SU-DHL-6 (cell line): ENCODE data around the gene CYCS.
A peak's percentile ranks its signal among the peaks of the same experiment; 100 is the strongest.

Source experiments
- H2AFZ ChIP-seq: fragments of 200-600 bp; sonication (generic); 2 replicates; pipeline ENCODE4 v1.6.1; 2014; ENCODE audit warnings: low read depth, mild to moderate bottlenecking, moderate library complexity, mixed read lengths, antibody characterized with exemption, low read length; ENCODE audit not compliant: severe bottlenecking
- H3F3A ChIP-seq: fragments of 200-600 bp; shearing (Covaris generic); 2 replicates; pipeline ENCODE4 v1.6.0; 2016; ENCODE audit warnings: antibody characterized with exemption, mild to moderate bottlenecking; ENCODE audit not compliant: insufficient read depth
- H3K27ac ChIP-seq: fragments of 200-600 bp; sonication (generic); 2 replicates; pipeline ENCODE4 v1.5.1; 2016; ENCODE audit warnings: low read depth, mild to moderate bottlenecking, low read length, moderate library complexity, mixed read lengths
- H3K27me3 ChIP-seq: fragments of 200-600 bp; sonication (generic), shearing (Covaris generic); 2 replicates; pipeline ENCODE4 v1.6.0; 2014; ENCODE audit warnings: mild to moderate bottlenecking, low read length
- H3K36me3 ChIP-seq: fragments of 200-600 bp; sonication (generic); 2 replicates; pipeline ENCODE4 v1.6.1; 2014; ENCODE audit warnings: mild to moderate bottlenecking, low read length, mixed read lengths
- H3K4me2 ChIP-seq: fragments of 300-600, 200-600 bp; shearing (Covaris generic), sonication (generic); 2 replicates; pipeline ENCODE4 v1.6.0; 2014; ENCODE audit warnings: low read length, low read depth, mild to moderate bottlenecking; ENCODE audit not compliant: poor library complexity, severe bottlenecking
- H3K4me3 ChIP-seq: fragments of 200-600 bp; sonication (generic); 2 replicates; pipeline ENCODE4 v1.5.1; 2014; ENCODE audit warnings: antibody characterized with exemption, low read length, mild to moderate bottlenecking, mixed read lengths; ENCODE audit not compliant: insufficient read depth, poor library complexity, severe bottlenecking
- H3K79me2 ChIP-seq: fragments of 200-600 bp; sonication (generic); 2 replicates; pipeline ENCODE4 v1.6.1; 2014; ENCODE audit warnings: mild to moderate bottlenecking, low read length, moderate library complexity; ENCODE audit not compliant: insufficient read depth
- H3K9ac ChIP-seq: fragments of 200-600 bp; sonication (generic); 2 replicates; pipeline ENCODE4 v1.7.0; 2014; ENCODE audit warnings: mild to moderate bottlenecking, low read length
- H3K9me2 ChIP-seq: fragments of 200-600 bp; sonication (generic); replicated peaks from 2 replicates; pipeline ENCODE4 v1.6.1; 2014; ENCODE audit warnings: low read length; ENCODE audit not compliant: insufficient read depth
- H3K9me3 ChIP-seq: fragments of 200-600 bp; sonication (generic); 2 replicates; pipeline ENCODE4 v1.6.1; 2014; ENCODE audit warnings: low read length, mixed read lengths; ENCODE audit not compliant: insufficient read depth
- H4K20me1 ChIP-seq: fragments of 200-600 bp; sonication (generic); 2 replicates; pipeline ENCODE4 v1.6.1; 2014; ENCODE audit warnings: low read depth, mild to moderate bottlenecking, antibody characterized with exemption, low read length, moderate library complexity, mixed read lengths
- EZH2phosphoT487 ChIP-seq: fragments of 200-600 bp; sonication (generic), shearing (Covaris generic); conservative IDR thresholded peaks from 2 replicates; pipeline ENCODE4 v1.6.1; 2018; ENCODE audit warnings: mild to moderate bottlenecking, antibody characterized with exemption, low read length, moderate library complexity, mixed read lengths
- TF ChIP-seq, protein P1 (sequence below): fragments of 200-600 bp; sonication (generic); IDR thresholded peaks from one replicate; pipeline ENCODE4 v1.5.1; 2017; ENCODE audit warnings: antibody characterized with exemption, mild to moderate bottlenecking, low read length, moderate library complexity; ENCODE audit not compliant: insufficient read depth, poor library complexity, severe bottlenecking

Gene CYCS

GRCh38 chr7:25125137-25125946 lies at the start of gene CYCS:
CYCS (minus strand) TSS chr7:25125260; CDS start chr7:25124119, 1,141 bp downstream.
- Histone ChIP-seq H3K27ac (peak within 1 kb of the TSS; percentile 61), H3K9ac (peak within 1 kb of the TSS; percentile 90), H3K4me2 (peak within 1 kb of the TSS; percentile 84), H2AFZ (peak within 1 kb of the TSS; percentile 94), H4K20me1 (peaks cover 8% of the 10 kb centered on the region; the same call in 1 of the 2 replicates), H3K27me3 (no peaks in the 10 kb centered on the region), H3K9me3 (no peaks in the 10 kb centered on the region), H3K4me3 (peak within 1 kb of the TSS; percentile 90), H3F3A (peaks cover 8% of the 10 kb centered on the region; the same call in 1 of the 2 replicates), H3K79me2 (peaks cover 44% of the 10 kb centered on the region), H3K9me2 (no peaks in the 10 kb centered on the region), H3K36me3 (peaks cover 29% of the 10 kb centered on the region)
- TF ChIP-seq EZH2phosphoT487, result no peak
- TF ChIP-seq, protein P1, sequence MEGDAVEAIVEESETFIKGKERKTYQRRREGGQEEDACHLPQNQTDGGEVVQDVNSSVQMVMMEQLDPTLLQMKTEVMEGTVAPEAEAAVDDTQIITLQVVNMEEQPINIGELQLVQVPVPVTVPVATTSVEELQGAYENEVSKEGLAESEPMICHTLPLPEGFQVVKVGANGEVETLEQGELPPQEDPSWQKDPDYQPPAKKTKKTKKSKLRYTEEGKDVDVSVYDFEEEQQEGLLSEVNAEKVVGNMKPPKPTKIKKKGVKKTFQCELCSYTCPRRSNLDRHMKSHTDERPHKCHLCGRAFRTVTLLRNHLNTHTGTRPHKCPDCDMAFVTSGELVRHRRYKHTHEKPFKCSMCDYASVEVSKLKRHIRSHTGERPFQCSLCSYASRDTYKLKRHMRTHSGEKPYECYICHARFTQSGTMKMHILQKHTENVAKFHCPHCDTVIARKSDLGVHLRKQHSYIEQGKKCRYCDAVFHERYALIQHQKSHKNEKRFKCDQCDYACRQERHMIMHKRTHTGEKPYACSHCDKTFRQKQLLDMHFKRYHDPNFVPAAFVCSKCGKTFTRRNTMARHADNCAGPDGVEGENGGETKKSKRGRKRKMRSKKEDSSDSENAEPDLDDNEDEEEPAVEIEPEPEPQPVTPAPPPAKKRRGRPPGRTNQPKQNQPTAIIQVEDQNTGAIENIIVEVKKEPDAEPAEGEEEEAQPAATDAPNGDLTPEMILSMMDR, result no peak

DNA sequence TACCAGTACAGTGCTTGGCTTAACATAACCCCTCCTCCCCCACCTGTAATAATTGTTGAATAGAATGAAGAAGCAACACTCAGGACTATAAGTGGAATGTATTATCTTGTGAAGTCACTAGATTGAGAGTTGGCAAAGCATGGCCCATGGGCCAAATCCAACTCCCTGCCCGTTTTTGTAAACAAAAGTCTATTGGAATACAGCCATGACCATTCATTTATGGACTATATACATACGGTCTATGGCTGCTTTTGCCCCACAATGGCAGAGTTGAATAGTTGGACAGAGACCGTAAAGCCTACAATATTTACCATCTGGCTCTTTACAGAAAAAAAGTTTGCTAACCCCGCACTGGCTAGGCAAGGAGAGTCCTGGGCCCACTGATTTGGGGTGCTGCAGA lies 48.1 kb upstream of the CYCS start:
- Histone ChIP-seq H3K4me2 (no peak overlapping the region), H2AFZ (no peak overlapping the region), H3K9me3 (no peaks in the 10 kb centered on the region), H3K27me3 (no peaks in the 10 kb centered on the region), H3K27ac (no peak overlapping the region), H3K9ac (no peak overlapping the region), H3K9me2 (no peaks in the 10 kb centered on the region), H3K79me2 (no peaks in the 10 kb centered on the region), H4K20me1 (no peaks in the 10 kb centered on the region), H3F3A (no peaks in the 10 kb centered on the region), H3K36me3 (no peaks in the 10 kb centered on the region), H3K4me3 (no peak overlapping the region)
- TF ChIP-seq, protein P1, result no peak
- TF ChIP-seq EZH2phosphoT487, result no peak

GRCh38 chr7:25171516-25171915 lies 46.5 kb upstream of the CYCS start:
- no peak overlapping the region for H3K27ac ChIP-seq
- no peaks in the 10 kb centered on the region for H3K27me3 ChIP-seq
- H3K4me3 ChIP-seq, result no peak overlapping the region
- H3K36me3 ChIP-seq, result no peaks in the 10 kb centered on the region
- H3F3A ChIP-seq, result no peaks in the 10 kb centered on the region
- no peaks in the 10 kb centered on the region for H3K9me2 ChIP-seq
- TF ChIP-seq, protein P1, result no peak
- TF ChIP-seq EZH2phosphoT487, result no peak
- H3K9me3 ChIP-seq, result no peaks in the 10 kb centered on the region
- H2AFZ ChIP-seq, result no peak overlapping the region
- H3K79me2 ChIP-seq, result no peaks in the 10 kb centered on the region
- no peak overlapping the region for H3K9ac ChIP-seq
- no peaks in the 10 kb centered on the region for H4K20me1 ChIP-seq
- no peak overlapping the region for H3K4me2 ChIP-seq
